Small intestine (tissue), 7 donors: ENCODE measurements around the gene DCAF12. TPM values are rescaled to one million over a fixed set of nuclear protein-coding genes. Genes with fewer than 3 reads are reported as not detected.

Experiments
- DNase-seq, 2 donors: peaks; one replicate each; pipeline versions ENCODE4 v3.0.0 to v3.0.0-alpha.2; 2013
- FAIRE-seq: peaks from 2 replicates; lab custom pipeline; 2012; peaks lifted over from hg19 to GRCh38; lab: Jason Lieb, UNC
- H3K27ac ChIP-seq, 3 donors: one replicate each; pipeline ENCODE4 v1.5.1; 2013; ENCODE audit warnings: low read length in 2 of 3, mild to moderate bottlenecking in 2 of 3, control low read depth in 1 of 3, inconsistent platforms in 1 of 3, low read depth in 1 of 3, moderate library complexity in 1 of 3
- H3K27me3 ChIP-seq, 3 donors: one replicate each; pipeline ENCODE4 v1.6.1; 2013; ENCODE audit warnings: low read length in 3 of 3, inconsistent platforms in 1 of 3; ENCODE audit not compliant: control insufficient read depth in 3 of 3, insufficient read depth in 3 of 3
- H3K36me3 ChIP-seq, 3 donors: one replicate each; pipeline ENCODE4 v1.6.1; 2013; ENCODE audit warnings: low read length in 3 of 3, inconsistent platforms in 1 of 3, low read depth in 1 of 3, mild to moderate bottlenecking in 1 of 3, moderate library complexity in 1 of 3; ENCODE audit not compliant: control insufficient read depth in 3 of 3, insufficient read depth in 2 of 3
- H3K4me1 ChIP-seq, 3 donors: one replicate each; pipeline ENCODE4 v1.6.1; 2013; ENCODE audit warnings: low read length in 2 of 3, inconsistent platforms in 1 of 3, low read depth in 1 of 3, mild to moderate bottlenecking in 1 of 3, moderate library complexity in 1 of 3; ENCODE audit not compliant: control insufficient read depth in 3 of 3, insufficient read depth in 2 of 3
- H3K4me3 ChIP-seq, 3 donors: one replicate each; pipeline ENCODE4 v1.5.1; 2013; ENCODE audit warnings: low read length in 3 of 3, control low read depth in 1 of 3, inconsistent platforms in 1 of 3, low read depth in 1 of 3, mild to moderate bottlenecking in 1 of 3, moderate library complexity in 1 of 3
- H3K9me3 ChIP-seq, 2 donors: one replicate each; pipeline ENCODE4 v1.6.1; 2013; ENCODE audit warnings: low read depth in 1 of 2, low read length in 1 of 2; ENCODE audit not compliant: control insufficient read depth in 2 of 2, insufficient read depth in 1 of 2
- WGBS, 3 donors: extraction: QIAGEN DNeasy Blood & Tissue Kit; methylation state at CpG; one replicate each; pipeline ENCODE4 v1.1.7; 2013; 5-methylcytosine and 5-hydroxymethylcytosine counted together
- polyA plus RNA-seq, 4 donors: library from polyadenylated mRNA; stranded (reverse) in 3 of 4; unstranded in 1 of 4; fragments of 200-250 nt in 3 of 4; fragments of 120-200 nt in 1 of 4; gene quantifications; one replicate each; pipeline versions ENCODE4 v1.2.1 to v1.2.3, GENCODE V29; 2013
- donor health status: healthy with polysubstance abuse.
- donor health status: control.
- donor health status: control.
- donor health status: Bipolar disorder and iron deficiency.
- donor health status: healthy.

Gene DCAF12
- polyA plus RNA-seq, 4 donors = 16.2 to 45.3 (median 20.4) TPM

GRCh38 chr9:34093578-34093977 lies 32.9 kb downstream of the DCAF12 start:
- FAIRE-seq (no peak), DNase-seq (no peak)
- H3K36me3 ChIP-seq = peaks cover 23 to 73% (median 32%) of the 10 kb centered on the region in 3 donors
- no peaks in the 10 kb centered on the region for H3K4me1 ChIP-seq
- H3K27me3 ChIP-seq = no peaks in the 10 kb centered on the region
- H3K27ac ChIP-seq = no peak overlapping the region
- 77 to 88% (median 82%) methylated on average over 5 of the region's 5 CpGs for WGBS, 3 donors
- H3K4me3 ChIP-seq = no peak overlapping the region
- H3K9me3 ChIP-seq = no peaks in the 10 kb centered on the region

GRCh38 chr9:34089311-34089710 lies 37.2 kb downstream of the DCAF12 start:
- Histone ChIP-seq H3K9me3 (no peaks in the 10 kb centered on the region), H3K27ac (no peak overlapping the region), H3K36me3 (peaks cover 21 to 62% (median 31%) of the 10 kb centered on the region in 3 donors), H3K4me1 (no peaks in the 10 kb centered on the region), H3K4me3 (no peak overlapping the region), H3K27me3 (no peaks in the 10 kb centered on the region)
- DNase-seq (no peak), FAIRE-seq (no peak)
- WGBS, 3 donors = 92 to 96% (median 92%) methylated on average over 7 of the region's 7 CpGs

DNA sequence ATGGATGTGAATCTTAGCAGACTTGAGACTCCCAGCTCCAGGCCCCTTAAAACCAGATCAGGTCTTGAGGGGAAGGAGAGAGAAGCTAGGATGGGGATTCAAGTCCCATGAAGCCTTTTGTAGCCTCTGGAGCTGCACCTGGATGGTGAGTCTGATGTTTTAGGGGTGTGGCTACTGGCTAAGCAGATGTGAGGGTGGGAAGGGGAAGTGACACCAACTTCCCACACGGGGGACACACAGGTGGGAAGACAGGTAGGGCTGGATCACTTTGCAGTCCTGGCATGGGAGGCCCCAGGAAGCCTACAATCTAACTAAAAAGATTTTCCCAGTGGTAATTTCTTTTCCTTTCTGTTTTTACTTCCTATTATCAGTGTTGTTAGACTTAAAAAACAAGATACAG lies 39.1 kb downstream of the DCAF12 start:
- no peaks in the 10 kb centered on the region for H3K27me3 ChIP-seq
- no peak overlapping the region for H3K27ac ChIP-seq
- H3K4me3 ChIP-seq = no peak overlapping the region
- peaks cover 14 to 46% (median 25%) of the 10 kb centered on the region in 3 donors for H3K36me3 ChIP-seq
- H3K9me3 ChIP-seq = no peaks in the 10 kb centered on the region
- H3K4me1 ChIP-seq = no peaks in the 10 kb centered on the region
- WGBS, 3 donors = 21 to 36% (median 25%) methylated on average over 1 of the region's 1 CpG
- DNase-seq (no peak), FAIRE-seq (no peak)

DNA sequence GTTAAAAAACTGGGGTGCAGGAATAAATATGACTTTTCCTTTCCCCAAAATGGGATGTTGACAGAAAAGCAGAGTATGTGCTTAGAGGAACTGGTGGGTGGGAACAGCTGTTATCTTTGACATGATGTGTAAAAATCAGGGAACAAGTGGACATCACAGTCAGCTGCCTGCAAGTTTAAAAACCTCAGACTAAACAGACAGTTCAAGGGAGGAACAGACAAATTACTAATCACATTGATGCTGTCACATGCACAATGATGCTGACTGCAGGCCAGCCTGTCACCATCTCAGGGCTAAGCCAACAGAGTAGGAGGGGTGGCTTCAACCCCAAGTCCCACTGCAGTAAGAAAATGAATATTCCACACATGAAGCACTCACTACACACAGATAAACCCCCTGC lies 39.6 kb downstream of the DCAF12 start:
- Histone ChIP-seq H3K27me3 (no peaks in the 10 kb centered on the region), H3K27ac (no peak overlapping the region), H3K9me3 (no peaks in the 10 kb centered on the region), H3K36me3 (peaks cover 11 to 44% (median 25%) of the 10 kb centered on the region in 3 donors), H3K4me3 (no peak overlapping the region), H3K4me1 (no peaks in the 10 kb centered on the region)
- no peak for FAIRE-seq
- no peak for DNase-seq

DNA sequence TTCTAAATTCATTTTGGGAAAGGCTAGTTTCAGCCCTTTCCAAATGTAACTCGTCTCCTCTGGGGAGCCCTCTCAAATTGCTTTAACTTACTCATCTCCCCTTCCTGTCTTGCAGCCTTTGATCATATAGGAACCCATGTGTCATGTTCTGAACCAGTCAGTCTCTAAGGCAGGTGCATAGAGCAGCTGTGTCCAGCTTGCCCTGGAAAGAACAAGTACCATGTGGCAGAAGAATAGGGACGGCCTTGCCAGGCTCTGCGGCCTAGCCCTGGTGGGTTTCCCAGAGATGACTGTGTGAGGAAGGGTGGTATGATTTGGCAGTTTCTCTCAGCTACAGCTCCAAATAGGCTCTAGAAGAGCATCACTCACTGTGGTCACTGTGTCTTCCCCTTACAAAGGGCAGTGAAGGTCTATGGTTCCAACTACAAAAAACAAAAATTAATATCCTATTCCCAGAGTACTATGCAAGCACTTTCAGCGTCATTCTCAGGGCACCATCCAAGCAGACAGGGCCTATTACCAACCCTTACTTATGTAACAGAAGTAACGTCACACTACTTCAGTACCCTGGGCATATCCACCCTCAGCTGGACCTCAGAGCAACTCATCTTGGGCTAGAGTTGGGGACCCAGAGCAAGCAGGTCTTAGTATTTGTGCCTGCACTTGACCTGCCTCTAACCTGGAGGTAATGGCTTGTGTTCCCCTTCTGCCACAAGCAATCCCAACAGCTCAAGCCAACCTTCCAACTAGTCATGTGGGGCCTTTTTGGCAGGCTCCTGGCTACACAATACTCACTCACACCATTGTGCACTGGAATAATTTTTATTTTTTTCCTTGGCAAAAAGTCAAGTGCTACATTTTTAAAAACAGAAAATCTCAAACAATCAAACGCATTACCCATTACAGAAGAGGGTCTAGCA lies 40.7 kb downstream of the DCAF12 start:
- FAIRE-seq = no peak
- peaks cover 8 to 37% (median 18%) of the 10 kb centered on the region in 3 donors for H3K36me3 ChIP-seq
- H3K9me3 ChIP-seq = no peaks in the 10 kb centered on the region
- H3K27me3 ChIP-seq = no peaks in the 10 kb centered on the region
- H3K4me1 ChIP-seq = no peaks in the 10 kb centered on the region
- no peak overlapping the region for H3K27ac ChIP-seq
- 82 to 88% (median 87%) methylated on average over 6 of the region's 6 CpGs for WGBS, 3 donors
- H3K4me3 ChIP-seq = no peak overlapping the region
- no peak for DNase-seq

- H3K27ac ChIP-seq = no peak overlapping the region
- no peak for FAIRE-seq
- no peaks in the 10 kb centered on the region for H3K27me3 ChIP-seq
Measured at GRCh38 chr9:34084562-34084961, 41.9 kb downstream of the DCAF12 start.

GRCh38 chr9:34079181-34079580 lies 47.3 kb downstream of the DCAF12 start:
- H3K4me1 ChIP-seq = peaks cover 0 to 3% (median 0%) of the 10 kb centered on the region in 3 donors
- DNase-seq = no peak
- H3K27ac ChIP-seq = no peak overlapping the region
- no peaks in the 10 kb centered on the region for H3K36me3 ChIP-seq
- no peak for FAIRE-seq
- 75 to 84% (median 76%) methylated on average over 2 of the region's 2 CpGs for WGBS, 3 donors
- H3K9me3 ChIP-seq = no peaks in the 10 kb centered on the region
- H3K27me3 ChIP-seq = no peaks in the 10 kb centered on the region
- H3K4me3 ChIP-seq = no peak overlapping the region

More at GRCh38 chr9:34084562-34084961, 41.9 kb downstream of the DCAF12 start:
- 7 to 81% (median 13%) methylated on average over 1 of the region's 1 CpG for WGBS, 3 donors
- no peak overlapping the region for H3K4me3 ChIP-seq
- no peak for DNase-seq
- no peaks in the 10 kb centered on the region for H3K4me1 ChIP-seq
- H3K9me3 ChIP-seq = no peaks in the 10 kb centered on the region
- peaks cover 8 to 28% (median 16%) of the 10 kb centered on the region in 3 donors for H3K36me3 ChIP-seq

DNA sequence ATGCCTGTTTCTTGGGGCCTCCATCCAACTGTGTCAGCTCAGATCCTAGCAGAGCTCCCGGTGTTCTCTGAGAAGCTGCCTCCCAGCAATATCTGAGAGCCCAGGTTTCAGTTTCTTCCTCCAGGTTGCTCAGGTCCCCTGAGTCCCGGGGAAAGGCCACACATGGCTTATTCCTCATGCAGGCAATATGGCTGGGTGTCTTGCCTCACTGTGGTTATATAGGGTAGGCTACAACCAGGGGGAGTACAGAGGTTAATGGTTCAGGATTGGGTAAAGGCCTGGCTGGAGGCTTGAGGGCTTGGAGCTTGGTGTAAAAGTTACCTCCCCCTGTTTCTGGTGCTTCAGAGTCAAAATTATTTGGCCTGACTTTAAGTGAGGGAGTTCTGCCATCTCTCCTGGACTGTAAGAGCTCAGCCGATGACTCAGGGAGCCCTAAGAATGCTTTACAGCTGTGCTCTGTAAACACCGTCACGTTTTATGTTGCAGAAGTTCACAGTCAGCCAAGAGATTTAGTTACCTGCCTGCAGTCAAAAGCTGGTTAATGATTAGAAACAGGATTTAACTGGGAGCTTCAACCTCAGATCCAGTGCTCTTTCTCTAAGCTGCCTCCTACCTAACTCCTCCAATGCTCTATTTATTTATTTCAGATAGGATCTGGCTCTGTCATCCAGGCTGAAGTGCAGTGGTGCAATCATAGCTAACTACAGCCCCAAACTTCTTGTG lies 53.5 kb downstream of the DCAF12 start:
- Histone ChIP-seq H3K9me3 (no peaks in the 10 kb centered on the region), H3K27ac (peak overlapping the region in 2 of 3 donors; percentile 7 to 55), H3K4me3 (no peak overlapping the region), H3K4me1 (peaks cover 0 to 26% (median 0%) of the 10 kb centered on the region in 3 donors), H3K27me3 (no peaks in the 10 kb centered on the region), H3K36me3 (no peaks in the 10 kb centered on the region)
- WGBS, 3 donors = 23 to 47% (median 45%) methylated on average over 5 of the region's 5 CpGs
- FAIRE-seq = no peak
- peak; percentile 93 for DNase-seq
